ENCODE measurements around the gene INPP4A.
"Not testable (repeated sequence)": the region's sequence is repeated elsewhere in the genome, so short reads cannot be mapped to it uniquely, and the experiment has no call there.

Gene INPP4A

GRCh38 chr2:98586551-98587140 lies 142.0 kb downstream of the INPP4A start:
- no peak for DNase-seq (ENCODE audit: low spot score)

- DNase-seq (ENCODE audit: low spot score): no peak
These were observed 144.3 kb downstream of the INPP4A start for GRCh38 chr2:98588880-98589431.

GRCh38 chr2:98589489-98589888 lies 144.8 kb downstream of the INPP4A start:
- DNase-seq (ENCODE audit: low spot score): no peak

GRCh38 chr2:98592565-98592964 lies 147.9 kb downstream of the INPP4A start:
- DNase-seq (ENCODE audit: low spot score): no peak

- DNase-seq (ENCODE audit: low spot score): not testable (repeated sequence)
These were observed 150.0 kb downstream of the INPP4A start for GRCh38 chr2:98594665-98595064.

GRCh38 chr2:98598781-98599428 lies 154.2 kb downstream of the INPP4A start:
- DNase-seq (ENCODE audit: low spot score): no peak

- DNase-seq (ENCODE audit: low spot score): peak; percentile 24
These were observed 157.0 kb downstream of the INPP4A start for GRCh38 chr2:98601532-98602132.

- no peak for DNase-seq (ENCODE audit: low spot score)
These were observed 159.9 kb downstream of the INPP4A start for GRCh38 chr2:98604547-98604946.

- no peak for DNase-seq (ENCODE audit: low spot score)
These were observed 160.4 kb downstream of the INPP4A start for GRCh38 chr2:98605076-98605475.

- DNase-seq (ENCODE audit: low spot score): no peak
These were observed 161.8 kb downstream of the INPP4A start for GRCh38 chr2:98606431-98606830.

- no peak for DNase-seq (ENCODE audit: low spot score)
These were observed 162.4 kb downstream of the INPP4A start for GRCh38 chr2:98607104-98607503.

GRCh38 chr2:98607741-98608115 lies 163.1 kb downstream of the INPP4A start:
- DNase-seq (ENCODE audit: low spot score): no peak

GRCh38 chr2:98608116-98608961 lies 163.7 kb downstream of the INPP4A start, which contains the start of the genes COA5 and UNC50:
Gene COA5 (minus strand): TSS chr2:98608512. CDS start chr2:98608405, 107 bp downstream.
Gene UNC50 (plus strand): TSS chr2:98608589. CDS start chr2:98609760, 1,171 bp downstream.
- peak; percentile 90 for DNase-seq (ENCODE audit: low spot score)

- DNase-seq (ENCODE audit: low spot score): no peak
These were observed 164.4 kb downstream of the INPP4A start for GRCh38 chr2:98608962-98609604.

- DNase-seq (ENCODE audit: low spot score): no peak
These were observed 169.5 kb downstream of the INPP4A start for GRCh38 chr2:98614024-98614739.

GRCh38 chr2:98615481-98615880 lies 170.8 kb downstream of the INPP4A start:
- DNase-seq (ENCODE audit: low spot score): no peak

- no peak for DNase-seq (ENCODE audit: low spot score)
These were observed 172.5 kb downstream of the INPP4A start for GRCh38 chr2:98617149-98617548.

- no peak for DNase-seq (ENCODE audit: low spot score)
These were observed 179.0 kb downstream of the INPP4A start for GRCh38 chr2:98623657-98624056.

- DNase-seq (ENCODE audit: low spot score): no peak
These were observed 187.7 kb downstream of the INPP4A start for GRCh38 chr2:98632351-98632750.

GRCh38 chr2:98634406-98635092 lies 189.9 kb downstream of the INPP4A start:
- DNase-seq (ENCODE audit: low spot score): peak; percentile 40

Data from activated CD4-positive, alpha-beta T cell treated with anti-CD3 and anti-CD28 coated beads, Interleukin-2, Interleukin-4, amounts not matched to agents 100 ng/mL and 50 ng/mL, durations not matched to agents 16 hours and 8 hours (primary cell).